Trophoblast cell (in vitro differentiated cells and primary cell): ENCODE results near the gene USP43.

Experiments
- DNase-seq, 2 donors: peaks; one replicate each; pipeline ENCODE4 v3.0.0-alpha.2; 2016
- H2AFZ ChIP-seq: 2 replicates; pipeline ENCODE4 v1.6.1; 2013; ENCODE audit warnings: low read length, moderate library complexity, mild to moderate bottlenecking; ENCODE audit not compliant: insufficient read depth, poor library complexity
- H2AK5ac ChIP-seq: 2 replicates; pipeline ENCODE4 v1.6.1; 2013; ENCODE audit warnings: mild to moderate bottlenecking, low read length
- H2BK120ac ChIP-seq: 2 replicates; pipeline ENCODE4 v1.6.1; 2013; ENCODE audit warnings: low read length, mild to moderate bottlenecking, moderate library complexity; ENCODE audit not compliant: insufficient read depth, poor library complexity
- H2BK12ac ChIP-seq: 2 replicates; pipeline ENCODE4 v1.6.1; 2013; ENCODE audit warnings: mild to moderate bottlenecking, low read length, moderate library complexity
- H2BK5ac ChIP-seq: 2 replicates; pipeline ENCODE4 v1.6.1; 2013; ENCODE audit warnings: low read length, low read depth, moderate library complexity, mild to moderate bottlenecking; ENCODE audit not compliant: poor library complexity
- H3K14ac ChIP-seq: 2 replicates; pipeline ENCODE4 v1.6.1; 2013; ENCODE audit warnings: mild to moderate bottlenecking, low read length
- H3K18ac ChIP-seq: 2 replicates; pipeline ENCODE4 v1.6.1; 2013; ENCODE audit warnings: mild to moderate bottlenecking, low read length
- H3K23ac ChIP-seq: 2 replicates; pipeline ENCODE4 v1.6.1; 2013; ENCODE audit warnings: low read length
- H3K27ac ChIP-seq: 2 replicates; pipeline ENCODE4 v1.5.1; 2013; ENCODE audit warnings: low read depth, mild to moderate bottlenecking, inconsistent platforms, low read length, moderate library complexity
- H3K27me3 ChIP-seq: 2 replicates; pipeline ENCODE4 v1.6.1; 2013; ENCODE audit warnings: inconsistent platforms, mild to moderate bottlenecking, low read length, moderate library complexity; ENCODE audit not compliant: insufficient read depth
- H3K36me3 ChIP-seq, 2 experiments: 1 replicate in 1 of 2; 2 replicates in 1 of 2; pipeline ENCODE4 v1.6.1; 2013; ENCODE audit warnings: low read length in 2 of 2, mild to moderate bottlenecking in 2 of 2, moderate library complexity in 1 of 2; ENCODE audit not compliant: insufficient read depth in 2 of 2, control insufficient read depth in 1 of 2
- H3K4ac ChIP-seq: 2 replicates; pipeline ENCODE4 v1.6.1; 2013; ENCODE audit warnings: low read depth, mild to moderate bottlenecking, low read length, moderate library complexity
- H3K4me1 ChIP-seq, 2 experiments: 1 replicate in 1 of 2; 2 replicates in 1 of 2; pipeline ENCODE4 v1.6.1; 2013; ENCODE audit warnings: low read length in 2 of 2, mild to moderate bottlenecking in 2 of 2, moderate library complexity in 1 of 2; ENCODE audit not compliant: insufficient read depth in 2 of 2, control insufficient read depth in 1 of 2
- H3K4me2 ChIP-seq: 2 replicates; pipeline ENCODE4 v1.6.1; 2013; ENCODE audit warnings: inconsistent platforms, mild to moderate bottlenecking, low read length, moderate library complexity
- H3K4me3 ChIP-seq: 2 replicates; pipeline ENCODE4 v1.5.1; 2013; ENCODE audit warnings: mild to moderate bottlenecking, low read depth, low read length, inconsistent platforms
- H3K79me1 ChIP-seq: one replicate; pipeline ENCODE4 v1.6.1; 2013; ENCODE audit warnings: low read length
- H3K79me2 ChIP-seq: 2 replicates; pipeline ENCODE4 v1.6.1; 2013; ENCODE audit warnings: low read length, mild to moderate bottlenecking; ENCODE audit not compliant: control insufficient read depth, insufficient read depth, poor library complexity
- H3K9ac ChIP-seq: 2 replicates; pipeline ENCODE4 v1.6.1; 2013; ENCODE audit warnings: mild to moderate bottlenecking, low read length
- H3K9me3 ChIP-seq: 2 replicates; pipeline ENCODE4 v1.6.1; 2013; ENCODE audit warnings: low read depth, mild to moderate bottlenecking, control low read depth, inconsistent platforms, low read length; ENCODE audit not compliant: insufficient read depth
- H4K12ac ChIP-seq: 2 replicates; pipeline ENCODE4 v1.6.1; 2013; ENCODE audit warnings: low read depth, mild to moderate bottlenecking, low read length, moderate library complexity
- H4K8ac ChIP-seq: 2 replicates; pipeline ENCODE4 v1.6.1; 2013; ENCODE audit warnings: low read depth, mild to moderate bottlenecking, low read length, moderate library complexity
- H4K91ac ChIP-seq: one replicate; pipeline ENCODE4 v1.6.1; 2013; ENCODE audit warnings: low read depth, mild to moderate bottlenecking, low read length, moderate library complexity
- WGBS: extraction: QIAGEN DNeasy Blood & Tissue Kit; methylation state at CpG from one replicate; pipeline ENCODE4 v1.1.7; 2013; ENCODE audit warnings: missing lambda C conversion rate; ENCODE audit not compliant: insufficient read length, insufficient coverage; ENCODE audit errors: extremely low coverage; 5-methylcytosine and 5-hydroxymethylcytosine counted together

USP43 gene

GRCh38 chr17:9765322-9765721 lies 120.0 kb downstream of the USP43 start:
- Histone ChIP-seq H3K27me3 (no peaks in the 10 kb centered on the region), H3K14ac (no peak overlapping the region), H2BK120ac (no peak overlapping the region), H3K4me3 (no peak overlapping the region), H2BK12ac (no peak overlapping the region), H3K27ac (no peak overlapping the region), H3K4me1 (no peaks in the 10 kb centered on the region), H2AK5ac (no peak overlapping the region), H3K18ac (no peak overlapping the region), H3K36me3 (no peaks in the 10 kb centered on the region), H4K91ac (no peak overlapping the region), H3K9me3 (no peaks in the 10 kb centered on the region), H3K79me2 (no peaks in the 10 kb centered on the region), H4K12ac (no peak overlapping the region), H3K9ac (no peak overlapping the region), H3K23ac (no peak overlapping the region), H3K4me2 (no peak overlapping the region), H3K4ac (no peak overlapping the region), H2AFZ (no peak overlapping the region), H3K79me1 (no peaks in the 10 kb centered on the region), H2BK5ac (no peak overlapping the region), H4K8ac (no peak overlapping the region)
- DNase-seq, result no peak
- no CpG with 5 or more reads among the region's 1 CpG for WGBS

GRCh38 chr17:9766970-9767369 lies 121.7 kb downstream of the USP43 start:
- WGBS, result no CpG with 5 or more reads among the region's 5 CpGs
- no peak overlapping the region for H2AFZ ChIP-seq
- no peak overlapping the region for H3K4me3 ChIP-seq

GRCh38 chr17:9767432-9767991 lies 122.2 kb downstream of the USP43 start:
- no peaks in the 10 kb centered on the region for H3K79me2 ChIP-seq
- H4K91ac ChIP-seq, result no peak overlapping the region
- H3K27ac ChIP-seq, result no peak overlapping the region
- no peaks in the 10 kb centered on the region for H3K27me3 ChIP-seq
- H3K14ac ChIP-seq, result no peak overlapping the region
- DNase-seq, result no peak
- no peak overlapping the region for H3K9ac ChIP-seq
- H3K23ac ChIP-seq, result no peak overlapping the region
- H2BK5ac ChIP-seq, result no peak overlapping the region
- no peak overlapping the region for H3K4me3 ChIP-seq
- no peak overlapping the region for H3K4me2 ChIP-seq
- no peak overlapping the region for H2AK5ac ChIP-seq
- no peaks in the 10 kb centered on the region for H3K36me3 ChIP-seq
- H3K4ac ChIP-seq, result no peak overlapping the region
- no peak overlapping the region for H4K8ac ChIP-seq
- H2BK120ac ChIP-seq, result no peak overlapping the region
- no peak overlapping the region for H3K18ac ChIP-seq
- no peaks in the 10 kb centered on the region for H3K79me1 ChIP-seq
- H2BK12ac ChIP-seq, result no peak overlapping the region
- no peak overlapping the region for H2AFZ ChIP-seq
- WGBS, result no CpG with 5 or more reads among the region's 7 CpGs
- H4K12ac ChIP-seq, result no peak overlapping the region
- H3K9me3 ChIP-seq, result no peaks in the 10 kb centered on the region
- H3K4me1 ChIP-seq, result no peaks in the 10 kb centered on the region

More at GRCh38 chr17:9766970-9767369, 121.7 kb downstream of the USP43 start:
- Histone ChIP-seq H3K14ac (no peak overlapping the region), H3K4me2 (no peak overlapping the region), H3K9ac (no peak overlapping the region), H3K36me3 (no peaks in the 10 kb centered on the region), H3K9me3 (no peaks in the 10 kb centered on the region), H3K18ac (no peak overlapping the region), H3K4ac (no peak overlapping the region), H2BK12ac (no peak overlapping the region), H3K79me1 (no peaks in the 10 kb centered on the region), H3K27ac (no peak overlapping the region), H2AK5ac (no peak overlapping the region), H3K23ac (no peak overlapping the region), H3K4me1 (no peaks in the 10 kb centered on the region), H2BK5ac (no peak overlapping the region), H2BK120ac (no peak overlapping the region), H4K8ac (no peak overlapping the region), H3K79me2 (no peaks in the 10 kb centered on the region), H4K12ac (no peak overlapping the region), H4K91ac (no peak overlapping the region), H3K27me3 (no peaks in the 10 kb centered on the region)
- DNase-seq, result no peak

GRCh38 chr17:9768381-9768934 lies 123.1 kb downstream of the USP43 start:
- H3K4ac ChIP-seq, result no peak overlapping the region
- no peak overlapping the region for H4K8ac ChIP-seq
- no peak overlapping the region for H3K4me3 ChIP-seq
- no peaks in the 10 kb centered on the region for H3K27me3 ChIP-seq
- no peak overlapping the region for H3K23ac ChIP-seq
- H2BK12ac ChIP-seq, result no peak overlapping the region
- H3K18ac ChIP-seq, result no peak overlapping the region
- no peak overlapping the region for H3K9ac ChIP-seq
- no peaks in the 10 kb centered on the region for H3K36me3 ChIP-seq
- no peak overlapping the region for H4K91ac ChIP-seq
- no CpG with 5 or more reads among the region's 5 CpGs for WGBS
- no peak overlapping the region for H2BK5ac ChIP-seq
- H3K14ac ChIP-seq, result no peak overlapping the region
- no peak overlapping the region for H3K4me2 ChIP-seq
- no peaks in the 10 kb centered on the region for H3K9me3 ChIP-seq
- no peak overlapping the region for H2AFZ ChIP-seq
- H3K4me1 ChIP-seq, result no peaks in the 10 kb centered on the region
- no peaks in the 10 kb centered on the region for H3K79me2 ChIP-seq
- H4K12ac ChIP-seq, result no peak overlapping the region
- H2BK120ac ChIP-seq, result no peak overlapping the region
- H3K27ac ChIP-seq, result no peak overlapping the region
- DNase-seq, result peak in 1 of 2 donors; percentile 70
- H2AK5ac ChIP-seq, result no peak overlapping the region
- H3K79me1 ChIP-seq, result no peaks in the 10 kb centered on the region
